Fibroblast of peridontal ligament (primary cell): ENCODE data around the gene RALY.

ENCODE experiments used
- DNase-seq: peaks from one replicate; pipeline ENCODE4 v3.0.0-alpha.2; 2010; ENCODE audit errors: extremely low read depth

RALY gene

GRCh38 chr20:34047010-34047687, 53.4 kb downstream of the RALY start:
- no peak for DNase-seq

- no peak for DNase-seq
Observed at GRCh38 chr20:34047917-34048316, 54.2 kb downstream of the RALY start.

GRCh38 chr20:34049389-34049788, 55.7 kb downstream of the RALY start:
- no peak for DNase-seq

GRCh38 chr20:34049897-34050695, 56.4 kb downstream of the RALY start:
- DNase-seq, result peak; percentile 17

GRCh38 chr20:34052414-34052813, 58.7 kb downstream of the RALY start:
- peak; percentile 63 for DNase-seq

- no peak for DNase-seq
Observed at GRCh38 chr20:34055290-34055689, 61.6 kb downstream of the RALY start.

GRCh38 chr20:34058831-34059230, 65.1 kb downstream of the RALY start:
- DNase-seq, result no peak

GRCh38 chr20:34060970-34061369, 67.3 kb downstream of the RALY start:
- no peak for DNase-seq

GRCh38 chr20:34061695-34062094, 68.0 kb downstream of the RALY start:
- no peak for DNase-seq

- DNase-seq, result peak; percentile 52
Observed at GRCh38 chr20:34062570-34063482, 69.1 kb downstream of the RALY start.

GRCh38 chr20:34064286-34064685, 70.6 kb downstream of the RALY start:
- DNase-seq, result no peak

- DNase-seq, result peak; percentile 59
Observed at GRCh38 chr20:34065260-34065659, 71.5 kb downstream of the RALY start.

- peak; percentile 90 for DNase-seq
Observed at GRCh38 chr20:34066476-34067090, 72.9 kb downstream of the RALY start.

- no peak for DNase-seq
Observed at GRCh38 chr20:34068001-34068400, 74.3 kb downstream of the RALY start.

- DNase-seq, result peak; percentile 93
Observed at GRCh38 chr20:34069341-34070078, 75.8 kb downstream of the RALY start.

GRCh38 chr20:34070079-34070439, 76.3 kb downstream of the RALY start:
- DNase-seq, result no peak

GRCh38 chr20:34070859-34071258, 77.1 kb downstream of the RALY start:
- DNase-seq, result no peak

- DNase-seq, result no peak
Observed at GRCh38 chr20:34072076-34072475, 78.4 kb downstream of the RALY start.

- DNase-seq, result no peak
Observed at GRCh38 chr20:34072778-34073177, 79.1 kb downstream of the RALY start.

- DNase-seq, result peak; percentile 25
Observed at GRCh38 chr20:34074101-34074760, 80.5 kb downstream of the RALY start.

- DNase-seq, result no peak
Observed at GRCh38 chr20:34075647-34076046, 81.9 kb downstream of the RALY start.
